ENCODE measurements around the gene C1QTNF8.

GRCh38 chr16:1049113-1049975, 46.7 kb downstream of the C1QTNF8 start:
- TF ChIP-seq CTCF (IDR thresholded peaks at IDR 0.05; ENCODE audit: low read length): no peak
- no peak for TF ChIP-seq EZH2 (IDR thresholded peaks at IDR 0.05; ENCODE audit: borderline replicate concordance, low read length)

Measured in OCI-LY1 (cell line).